Adrenal gland (tissue), 12 donors: Measurements from ENCODE around the gene PLXNC1. TPM values are rescaled to one million over a fixed set of nuclear protein-coding genes. Genes with fewer than 3 reads are reported as not detected.

Source experiments
- DNase-seq, 7 donors: peaks; one replicate each; pipeline ENCODE4 v3.0.0-alpha.2; 2019 to 2020
- H3K27ac ChIP-seq, 5 donors: fragments of 200-600 bp; sonication (generic) in 4 of 5; 1 replicate in 3 of 5; 2 replicates in 2 of 5; pipeline versions ENCODE4 v1.5.1 to v1.8.0; 2016 to 2020; ENCODE audit warnings: mild to moderate bottlenecking in 1 of 5
- H3K27me3 ChIP-seq: fragments of 200-600 bp; 2 replicates; pipeline ENCODE4 v1.8.0; 2021
- H3K36me3 ChIP-seq, 2 donors: fragments of 200-600 bp; replicated peaks in 1 of 2; 1 replicate in 1 of 2; 2 replicates in 1 of 2; pipeline versions ENCODE4 v1.5.1 to v1.8.0; 2018 to 2022
- H3K4me1 ChIP-seq, 2 donors: fragments of 200-600 bp; replicated peaks in 1 of 2; 1 replicate in 1 of 2; 2 replicates in 1 of 2; pipeline versions ENCODE4 v1.5.1 to v1.8.0; 2018 to 2021
- H3K4me3 ChIP-seq, 4 donors: fragments of 200-600 bp; sonication (generic) in 3 of 4; one replicate each; pipeline ENCODE4 v1.5.1; 2016 to 2018
- H3K9me3 ChIP-seq, 3 donors: fragments of 200-600 bp; sonication (generic) in 1 of 3; replicated peaks in 1 of 3; 1 replicate in 2 of 3; 2 replicates in 1 of 3; pipeline versions ENCODE4 v1.5.1 to v1.8.0; 2016 to 2021
- CTCF ChIP-seq, 6 experiments: fragments of 450-650 bp in 4 of 6; fragments of 200-600 bp in 2 of 6; sonication (generic) in 1 of 6; IDR thresholded peaks; 1 replicate in 5 of 6; 2 replicates in 1 of 6; pipeline versions ENCODE4 v1.5.1 to v1.8.0; 2016 to 2021; ENCODE audit warnings: antibody characterized with exemption in 6 of 6, mild to moderate bottlenecking in 2 of 6, moderate library complexity in 1 of 6
- POLR2A ChIP-seq, 2 donors: fragments of 450-650 bp; IDR thresholded peaks; one replicate each; pipeline ENCODE4 v1.6.1; 2017; ENCODE audit warnings: antibody characterized with exemption in 2 of 2, mild to moderate bottlenecking in 2 of 2, moderate library complexity in 1 of 2
- WGBS, 4 donors: extraction: QIAGEN DNeasy Blood & Tissue Kit in 2 of 4; methylation state at CpG; one replicate each; pipeline versions ENCODE4 v1.1.5 to v1.1.7; 2013 to 2017; 5-methylcytosine and 5-hydroxymethylcytosine counted together
- intact Hi-C, 2 donors: fragments of 100-400 bp; cut with DNase I; formaldehyde crosslinking; loops; one replicate each; pipeline versions ENCODE4 v1.14.1 to v1.15.0; 2022 to 2023
- polyA plus RNA-seq, 3 donors: library from polyadenylated mRNA; stranded (reverse); fragments of 200-250 nt in 2 of 3; fragments of 350-450 nt in 1 of 3; fragmentation: Illumina TruSeq in 1 of 3; extraction: RNeasy Lipid Tissue Mini Kit (QIAGEN cat#74804) in 1 of 3; gene quantifications; one replicate each; pipeline ENCODE4 v1.2.3, GENCODE V29; 2013 to 2014
- total RNA-seq, 9 donors: library from RNA; depleted of rRNA in 4 of 9; stranded (reverse); fragments of >200 nt in 4 of 9; fragments of 120-200 nt in 1 of 9; fragmentation: NEBNext Ultra II Directional in 1 of 9; extraction: Animal tissue kit (Norgen Biotek cat#: 25700) in 1 of 9; gene quantifications; one replicate each; pipeline versions ENCODE4 v1.1.0 to v1.2.4, GENCODE V29; 2013 to 2023
- donor health status: healthy with polysubstance abuse.
- donor health status: Bipolar disorder and iron deficiency.
- donor health status: DM: yes; HTN: yes; CAD: no.
- donor health status: DM: no; HTN: no; CAD: no.
- donor health status: DM: no; HTN: no; CAD: no.
- donor health status: DM: yes; HTN: yes; CAD: no.

PLXNC1 gene
- total and polyA plus RNA-seq, 12 donors = 2.5 to 23.4 (median 12.3) TPM

- peak overlapping the region in 1 of 5 donors; percentile 62 for H3K27ac ChIP-seq
- H3K27me3 ChIP-seq = peaks cover 10% of the 10 kb centered on the region
- peak overlapping the region in 2 of 4 donors; percentile 38 to 72 for H3K4me3 ChIP-seq
- intact Hi-C loops = loop anchor here in 1 of 2 donors (10.0 kb wide), 1 partner anchor 286 kb away; no protein-coding TSS in a partner anchor
- H3K9me3 ChIP-seq = no peaks in the 10 kb centered on the region
- peaks cover 0 to 4% of the 10 kb centered on the region in 2 donors for H3K4me1 ChIP-seq
- H3K36me3 ChIP-seq = no peaks in the 10 kb centered on the region
- DNase-seq = no peak
- TF ChIP-seq POLR2A (IDR thresholded peaks at IDR 0.05) = no peak
- no peak for TF ChIP-seq CTCF (IDR thresholded peaks at IDR 0.05)
- 0 to 1% (median 0%) methylated on average over 4 to 62 of the region's 62 CpGs; no CpG with 5 or more reads in 1 of the 4 donors for WGBS, 4 donors
Observed at GRCh38 chr12:94148739-94149118, 352 bp downstream of the PLXNC1 start.

GRCh38 chr12:94149119-94149780, 873 bp downstream of the PLXNC1 start:
- Histone ChIP-seq H3K27ac (peak overlapping the region in 2 of 5 donors; percentile 45 to 62), H3K9me3 (no peaks in the 10 kb centered on the region), H3K36me3 (no peaks in the 10 kb centered on the region), H3K27me3 (peaks cover 10% of the 10 kb centered on the region), H3K4me3 (peak overlapping the region in 2 of 4 donors; percentile 38 to 72), H3K4me1 (peaks cover 0 to 4% of the 10 kb centered on the region in 2 donors)
- TF ChIP-seq POLR2A (IDR thresholded peaks at IDR 0.05) (no peak), CTCF (IDR thresholded peaks at IDR 0.05) (peak in 2 of 6 experiments; percentile 15 to 21)
- DNase-seq = peak in 4 of 7 donors; percentile 31 to 61 (median 46)
- WGBS, 4 donors = 0 to 10% (median 1%) methylated on average over 2 to 76 of the region's 76 CpGs; no CpG with 5 or more reads in 1 of the 4 donors
- intact Hi-C loops = loop anchor here in 1 of 2 donors (10.0 kb wide), 1 partner anchor 286 kb away; no protein-coding TSS in a partner anchor

- no peaks in the 10 kb centered on the region for H3K9me3 ChIP-seq
- H3K27ac ChIP-seq = peak overlapping the region in 2 of 5 donors; percentile 45 to 62
- WGBS, 4 donors = 0 to 1% (median 1%) methylated on average over 1 to 49 of the region's 49 CpGs
- TF ChIP-seq POLR2A (IDR thresholded peaks at IDR 0.05) (no peak), CTCF (IDR thresholded peaks at IDR 0.05) (no peak)
- peaks cover 10% of the 10 kb centered on the region for H3K27me3 ChIP-seq
- intact Hi-C loops = loop anchor here in 1 of 2 donors (10.0 kb wide), 1 partner anchor 285 kb away; no protein-coding TSS in a partner anchor
- H3K4me1 ChIP-seq = peaks cover 0 to 4% of the 10 kb centered on the region in 2 donors
- H3K36me3 ChIP-seq = no peaks in the 10 kb centered on the region
- peak overlapping the region in 2 of 4 donors; percentile 38 to 72 for H3K4me3 ChIP-seq
- peak in 4 of 7 donors; percentile 33 to 70 (median 38) for DNase-seq
Observed at GRCh38 chr12:94149781-94150239, 1.4 kb downstream of the PLXNC1 start.

GRCh38 chr12:94150240-94151121, 2.1 kb downstream of the PLXNC1 start:
- peaks cover 0 to 4% of the 10 kb centered on the region in 2 donors for H3K4me1 ChIP-seq
- DNase-seq = peak in 1 of 7 donors; percentile 59
- TF ChIP-seq POLR2A (IDR thresholded peaks at IDR 0.05) = no peak
- no peaks in the 10 kb centered on the region for H3K36me3 ChIP-seq
- H3K9me3 ChIP-seq = no peaks in the 10 kb centered on the region
- intact Hi-C loops = no loop called here
- peak overlapping the region in 2 of 4 donors; percentile 38 to 72 for H3K4me3 ChIP-seq
- H3K27ac ChIP-seq = peak overlapping the region in 1 of 5 donors; percentile 62
- 20 to 36% (median 24%) methylated on average over 16 to 33 of the region's 33 CpGs for WGBS, 4 donors
- peaks cover 10% of the 10 kb centered on the region for H3K27me3 ChIP-seq
